ENCODE measurements around the gene FAP.

The FAP gene

DNA sequence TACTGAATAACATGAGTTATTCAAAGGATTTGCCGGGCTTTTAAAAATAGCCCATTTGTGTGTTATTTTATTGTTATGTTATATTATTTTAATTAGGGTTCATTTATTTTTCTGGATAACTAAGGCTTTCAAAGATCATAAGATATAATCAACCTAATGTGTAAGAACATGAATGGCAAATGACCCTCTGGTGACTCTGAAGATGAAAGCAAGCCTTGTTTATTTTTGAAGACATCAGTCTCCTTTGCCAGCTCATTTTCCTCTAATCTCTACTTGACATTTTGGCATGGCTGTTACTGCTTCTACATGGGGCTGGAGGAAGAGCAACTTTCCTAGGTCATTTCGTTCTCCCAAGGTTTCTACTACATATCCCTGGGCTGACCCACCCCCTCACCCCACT, 10.6 kb downstream of the FAP start:
- H3K4me3 ChIP-seq (replicated peaks in 1 of 2; ENCODE audit: low read depth in 2 of 2, low read length in 2 of 2), result no peak overlapping the region
- peak in 1 of 2 donors; percentile 14 for DNase-seq (ENCODE audit: low read depth in 2 of 2)
- TF ChIP-seq CTCF (IDR thresholded peaks at IDR 0.05; ENCODE audit: low read depth, low read length), result no peak

DNA sequence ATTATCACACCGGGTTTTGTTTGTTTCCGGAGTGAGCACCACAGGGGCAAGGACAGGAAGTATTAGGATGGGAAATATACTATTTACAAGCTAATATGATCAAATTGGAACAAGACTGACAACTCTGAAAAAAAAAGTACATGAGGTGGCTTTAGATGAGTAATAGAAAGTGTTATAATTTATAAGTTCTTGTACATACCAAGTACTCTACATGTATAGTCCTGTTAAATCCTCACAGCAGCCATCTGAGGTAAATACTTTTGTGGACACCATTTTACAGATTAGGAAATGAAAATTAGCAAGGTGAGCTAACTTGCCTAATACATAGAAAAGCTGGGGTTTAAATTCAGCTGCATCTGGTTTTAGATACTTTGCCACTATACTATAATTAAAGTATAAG, 11.2 kb downstream of the FAP start:
- no peak overlapping the region for H3K4me3 ChIP-seq (replicated peaks in 1 of 2; ENCODE audit: low read depth in 2 of 2, low read length in 2 of 2)
- TF ChIP-seq CTCF (IDR thresholded peaks at IDR 0.05; ENCODE audit: low read depth, low read length), result no peak
- DNase-seq (ENCODE audit: low read depth in 2 of 2), result no peak

GRCh38 chr2:162230761-162231160, 12.5 kb downstream of the FAP start:
- no peak overlapping the region for H3K4me3 ChIP-seq (replicated peaks in 1 of 2; ENCODE audit: low read depth in 2 of 2, low read length in 2 of 2)
- TF ChIP-seq CTCF (IDR thresholded peaks at IDR 0.05; ENCODE audit: low read depth, low read length), result no peak
- no peak for DNase-seq (ENCODE audit: low read depth in 2 of 2)

DNA sequence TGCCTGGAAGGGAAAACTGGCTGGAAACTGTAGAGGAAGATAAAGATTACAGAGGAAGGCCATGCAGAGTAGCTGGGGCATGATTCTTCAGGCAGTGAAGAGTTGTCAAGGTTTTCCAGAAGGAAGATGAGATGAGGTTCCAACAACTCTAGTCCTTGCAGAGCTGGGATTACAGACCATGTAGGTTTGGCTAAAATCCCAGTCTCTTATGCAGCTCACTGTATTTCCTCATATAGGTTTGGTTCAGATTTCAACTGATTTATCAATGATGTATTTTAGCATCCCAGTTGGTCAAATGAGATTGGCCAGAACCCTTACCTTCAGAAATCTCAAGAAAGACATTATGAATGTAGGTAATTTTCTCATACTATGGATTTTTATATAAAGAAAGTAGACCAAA, 16.4 kb downstream of the FAP start:
- H3K4me3 ChIP-seq (replicated peaks in 1 of 2; ENCODE audit: low read depth in 2 of 2, low read length in 2 of 2), result no peak overlapping the region
- DNase-seq (ENCODE audit: low read depth in 2 of 2), result peak in 1 of 2 donors; percentile 16
- no peak for TF ChIP-seq CTCF (IDR thresholded peaks at IDR 0.05; ENCODE audit: low read depth, low read length)

DNA sequence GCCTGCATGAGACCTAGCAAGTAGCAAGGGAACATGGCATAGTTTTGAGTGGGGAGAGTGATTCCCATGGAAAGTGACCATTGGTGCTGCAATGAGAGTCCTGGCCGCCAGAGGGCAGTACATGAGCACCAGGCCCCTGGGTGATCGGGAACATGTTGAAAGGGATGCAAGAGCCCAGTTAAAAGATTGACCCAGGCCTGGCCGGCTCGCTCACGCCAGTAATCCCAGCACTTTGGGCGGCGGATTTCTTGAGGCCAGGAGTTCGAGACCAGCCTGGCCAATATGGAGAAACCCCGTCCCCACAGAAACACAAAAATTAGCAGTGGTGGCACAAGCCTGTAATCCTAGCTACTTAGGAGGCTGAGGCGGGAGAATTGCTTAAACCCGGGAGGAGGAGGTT, 22.2 kb downstream of the FAP start:
- peak; percentile 94 for TF ChIP-seq CTCF (IDR thresholded peaks at IDR 0.05; ENCODE audit: low read depth, low read length)
- H3K4me3 ChIP-seq (replicated peaks in 1 of 2; ENCODE audit: low read depth in 2 of 2, low read length in 2 of 2), result no peak overlapping the region
- peak; percentile 83 for DNase-seq (ENCODE audit: low read depth in 2 of 2)

DNA sequence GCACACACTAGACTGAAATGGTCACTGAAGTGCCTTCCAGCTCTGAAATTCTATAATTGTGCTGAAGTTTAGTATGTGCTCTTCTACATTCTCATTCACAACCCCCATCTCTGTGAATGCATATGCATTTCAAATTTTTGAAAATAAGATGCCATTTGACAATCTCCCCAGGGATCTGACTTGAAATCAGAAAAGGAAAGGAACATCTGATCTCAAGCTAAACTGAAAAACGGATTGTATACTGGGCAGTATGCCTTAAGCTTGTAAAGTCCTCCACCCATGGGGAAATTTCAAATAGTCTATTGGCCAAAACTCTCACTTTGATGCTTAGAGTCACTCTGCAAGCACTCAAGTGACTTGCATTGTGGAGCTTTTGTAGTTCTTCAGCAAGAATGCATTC, 22.9 kb downstream of the FAP start:
- no peak overlapping the region for H3K4me3 ChIP-seq (replicated peaks in 1 of 2; ENCODE audit: low read depth in 2 of 2, low read length in 2 of 2)
- TF ChIP-seq CTCF (IDR thresholded peaks at IDR 0.05; ENCODE audit: low read depth, low read length), result no peak
- no peak for DNase-seq (ENCODE audit: low read depth in 2 of 2)

DNA sequence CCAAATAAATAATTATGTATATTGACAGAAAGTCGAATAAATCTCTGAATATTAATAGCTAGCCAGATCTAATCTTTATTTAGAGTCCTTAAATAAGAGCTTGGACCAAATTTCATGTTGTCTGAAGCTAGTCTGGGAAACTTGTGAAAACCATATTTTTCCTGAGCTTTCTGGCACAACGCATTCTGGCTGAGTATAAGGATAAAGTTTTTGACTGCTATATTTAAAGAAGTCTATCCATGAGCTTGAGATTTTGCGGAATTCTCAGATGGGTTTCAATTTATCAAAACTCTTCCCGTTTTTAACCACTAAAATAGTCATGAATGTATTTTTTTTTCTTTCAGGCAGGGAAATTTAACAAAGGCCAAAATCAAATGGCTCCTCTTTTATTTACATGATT, 23.8 kb downstream of the FAP start:
- TF ChIP-seq CTCF (IDR thresholded peaks at IDR 0.05; ENCODE audit: low read depth, low read length), result no peak
- H3K4me3 ChIP-seq (replicated peaks in 1 of 2; ENCODE audit: low read depth in 2 of 2, low read length in 2 of 2), result no peak overlapping the region
- DNase-seq (ENCODE audit: low read depth in 2 of 2), result no peak
